H1 (cell line): ENCODE results near the gene TP53I11. TPM values are rescaled to one million over a fixed set of nuclear protein-coding genes. Genes with fewer than 3 reads are reported as not detected.
A peak's percentile ranks its signal among the peaks of the same experiment; 100 is the strongest.

ENCODE experiments used
- CTCF ChIA-PET: fragments of 300-600 bp; sonication (Branson Sonifier 250); formaldehyde crosslinking; loops from one replicate; lab custom pipeline; 2021; ENCODE audit not compliant: partially characterized antibody; lab: Charles Lee
- POLR2A ChIA-PET: fragments of 300-600 bp; sonication (Branson Sonifier 250); formaldehyde crosslinking; loops from one replicate; lab custom pipeline; 2021; ENCODE audit warnings: inconsistent platforms; ENCODE audit not compliant: partially characterized antibody; lab: Charles Lee
- DNase-seq, 2 experiments: peaks; one replicate each; pipeline versions ENCODE4 v3.0.0 to v3.0.0-alpha.2; 2010 to 2022; ENCODE audit warnings: low spot score in 2 of 2, low read depth in 1 of 2, mixed read lengths in 1 of 2
- FAIRE-seq: peaks from 2 replicates; lab custom pipeline; 2011; peaks lifted over from hg19 to GRCh38; lab: Jason Lieb, UNC
- H2AFZ ChIP-seq: 2 replicates; pipeline ENCODE4 v1.8.1; 2012; ENCODE audit warnings: low read length, inconsistent platforms
- H2AK5ac ChIP-seq: 2 replicates; pipeline ENCODE4 v1.6.1; 2013; ENCODE audit warnings: low read depth, low read length
- H2BK120ac ChIP-seq: replicated peaks from 2 replicates; pipeline ENCODE3; 2013; ENCODE audit warnings: low read depth, low read length, inconsistent platforms
- H2BK12ac ChIP-seq: 2 replicates; pipeline ENCODE4 v1.6.1; 2013; ENCODE audit warnings: low read depth, low read length
- H2BK15ac ChIP-seq: 2 replicates; pipeline ENCODE4 v1.6.1; 2013; ENCODE audit warnings: low read length
- H2BK20ac ChIP-seq: 2 replicates; pipeline ENCODE4 v1.6.1; 2013; ENCODE audit warnings: low read length
- H2BK5ac ChIP-seq: 2 replicates; pipeline ENCODE4 v1.6.1; 2013; ENCODE audit warnings: low read depth, low read length
- H3K14ac ChIP-seq: 2 replicates; pipeline ENCODE4 v1.6.1; 2013; ENCODE audit warnings: inconsistent platforms; ENCODE audit not compliant: insufficient read length
- H3K18ac ChIP-seq: 2 replicates; pipeline ENCODE4 v1.6.1; 2013; ENCODE audit warnings: low read length; ENCODE audit errors: extremely low read depth
- H3K23ac ChIP-seq: 2 replicates; pipeline ENCODE4 v1.6.1; 2013; ENCODE audit warnings: inconsistent platforms; ENCODE audit not compliant: insufficient read length
- H3K23me2 ChIP-seq: 2 replicates; pipeline ENCODE4 v1.6.1; 2013; ENCODE audit warnings: low read depth, low read length
- H3K27ac ChIP-seq: 2 replicates; pipeline ENCODE4 v1.6.1; 2011; ENCODE audit warnings: low read depth, low read length, inconsistent platforms
- H3K27me3 ChIP-seq, 4 experiments: replicated peaks in 1 of 4; 1 replicate in 1 of 4; 2 replicates in 3 of 4; pipeline versions ENCODE4 v1.6.1 to v1.8.1; 2011 to 2013; ENCODE audit warnings: low read length in 3 of 4, mild to moderate bottlenecking in 3 of 4, inconsistent platforms in 2 of 4, mixed read lengths in 2 of 4, moderate library complexity in 1 of 4; ENCODE audit not compliant: control insufficient read depth in 3 of 4, insufficient read depth in 3 of 4; ENCODE audit errors: extremely low read depth in 1 of 4
- H3K36me3 ChIP-seq, 4 experiments: 2 replicates each; pipeline versions ENCODE4 v1.6.1 to v1.8.1; 2011 to 2013; ENCODE audit warnings: mild to moderate bottlenecking in 4 of 4, low read length in 3 of 4, moderate library complexity in 2 of 4, control low read depth in 1 of 4, inconsistent platforms in 1 of 4; ENCODE audit not compliant: insufficient read depth in 4 of 4, control insufficient read depth in 2 of 4
- H3K4ac ChIP-seq: replicated peaks from 2 replicates; pipeline ENCODE3; 2013; ENCODE audit warnings: low read length, low read depth, mixed read lengths, inconsistent platforms; ENCODE audit not compliant: insufficient read length
- H3K4me1 ChIP-seq, 4 experiments: replicated peaks in 1 of 4; 1 replicate in 1 of 4; 2 replicates in 3 of 4; pipeline versions ENCODE4 v1.6.1 to v1.8.1; 2011 to 2013; ENCODE audit warnings: low read length in 3 of 4, inconsistent platforms in 2 of 4, mixed read lengths in 1 of 4; ENCODE audit not compliant: insufficient read depth in 4 of 4, control insufficient read depth in 3 of 4
- H3K4me2 ChIP-seq, 2 experiments: 2 replicates each; pipeline versions ENCODE4 v1.6.1 to v1.8.1; 2011 to 2013; ENCODE audit warnings: low read depth in 2 of 2, low read length in 2 of 2, control low read depth in 1 of 2, inconsistent platforms in 1 of 2, mild to moderate bottlenecking in 1 of 2; ENCODE audit not compliant: insufficient read depth in 1 of 2
- H3K4me3 ChIP-seq, 4 experiments: fragments of 200-600, 300-600 bp in 1 of 4; sonication (generic), shearing (Covaris generic), sonication (Bioruptor Twin) in 1 of 4; 2 replicates each; pipeline versions ENCODE4 v1.5.1 to v1.8.1; 2011 to 2016; ENCODE audit warnings: low read length in 4 of 4, low read depth in 3 of 4, control low read depth in 2 of 4, inconsistent platforms in 2 of 4, mild to moderate bottlenecking in 2 of 4, mixed read lengths in 1 of 4, moderate library complexity in 1 of 4; ENCODE audit not compliant: insufficient read depth in 2 of 4; ENCODE audit errors: extremely low read depth in 1 of 4
- H3K56ac ChIP-seq: replicated peaks from 2 replicates; pipeline ENCODE3; 2013; ENCODE audit warnings: low read depth, mild to moderate bottlenecking, mixed read lengths, low read length, inconsistent platforms; ENCODE audit not compliant: insufficient read length
- H3K79me1 ChIP-seq: 2 replicates; pipeline ENCODE4 v1.6.1; 2013; ENCODE audit warnings: low read depth, low read length, control low read depth
- H3K79me2 ChIP-seq, 2 experiments: 2 replicates each; pipeline versions ENCODE4 v1.6.1 to v1.8.1; 2012 to 2013; ENCODE audit warnings: low read length in 2 of 2, mild to moderate bottlenecking in 2 of 2, inconsistent platforms in 1 of 2; ENCODE audit not compliant: insufficient read depth in 2 of 2, control insufficient read depth in 1 of 2
- H3K9ac ChIP-seq, 4 experiments: replicated peaks in 1 of 4; 1 replicate in 1 of 4; 2 replicates in 3 of 4; pipeline versions ENCODE4 v1.6.1 to v1.8.1; 2011 to 2013; ENCODE audit warnings: low read depth in 3 of 4, low read length in 3 of 4, control low read depth in 2 of 4, mild to moderate bottlenecking in 2 of 4, moderate library complexity in 2 of 4, inconsistent platforms in 1 of 4; ENCODE audit errors: extremely low read depth in 1 of 4
- H3K9me3 ChIP-seq, 2 experiments: 2 replicates each; pipeline versions ENCODE4 v1.6.1 to v1.8.1; 2012 to 2013; ENCODE audit warnings: mild to moderate bottlenecking in 2 of 2, moderate library complexity in 2 of 2, control low read depth in 1 of 2, inconsistent platforms in 1 of 2, low read depth in 1 of 2, low read length in 1 of 2, mixed read lengths in 1 of 2; ENCODE audit not compliant: insufficient read depth in 2 of 2
- H4K20me1 ChIP-seq, 2 experiments: replicated peaks in 1 of 2; 2 replicates each; pipeline versions ENCODE3 to v1.8.1; 2011 to 2013; ENCODE audit warnings: inconsistent platforms in 2 of 2, low read length in 2 of 2, mild to moderate bottlenecking in 1 of 2; ENCODE audit not compliant: insufficient read depth in 2 of 2, control insufficient read depth in 1 of 2
- H4K5ac ChIP-seq: 2 replicates; pipeline ENCODE4 v1.6.1; 2013; ENCODE audit warnings: low read length, low read depth, mixed read lengths, inconsistent platforms; ENCODE audit not compliant: insufficient read length
- H4K8ac ChIP-seq: 2 replicates; pipeline ENCODE4 v1.8.0; 2013; ENCODE audit warnings: mild to moderate bottlenecking, moderate library complexity, low read length, inconsistent platforms; ENCODE audit not compliant: insufficient read depth; ENCODE audit errors: extremely low read depth
- H4K91ac ChIP-seq: replicated peaks from 2 replicates; pipeline ENCODE3; 2013; ENCODE audit warnings: low read length, mixed read lengths, inconsistent platforms; ENCODE audit not compliant: insufficient read length
- JUN ChIP-seq: IDR thresholded peaks from 2 replicates; pipeline ENCODE4 v1.6.1; 2011; ENCODE audit warnings: low read depth, mild to moderate bottlenecking, improper control_type of control experiment, low read length
- KDM4A ChIP-seq: IDR thresholded peaks from one replicate; pipeline ENCODE4 v1.7.1; 2012; ENCODE audit warnings: low read depth, mild to moderate bottlenecking, moderate library complexity, low read length, inconsistent platforms; ENCODE audit not compliant: severe bottlenecking
- KDM5A ChIP-seq: fragments of 200-600 bp; IDR thresholded peaks from 2 replicates; pipeline ENCODE4 v1.7.1; 2012; ENCODE audit warnings: mild to moderate bottlenecking, low read length, inconsistent platforms, mixed read lengths
- SP1 ChIP-seq: IDR thresholded peaks from 2 replicates; pipeline ENCODE4 v1.6.1; 2011; ENCODE audit warnings: low read depth, low read length
- TAF7 ChIP-seq: optimal IDR thresholded peaks from 2 replicates; pipeline ENCODE3; 2011; ENCODE audit warnings: low read depth, mild to moderate bottlenecking, inconsistent platforms, low read length, moderate library complexity, borderline replicate concordance
- ZNF274 ChIP-seq: IDR thresholded peaks from 2 replicates; pipeline ENCODE4 v1.7.0; 2012; ENCODE audit warnings: low read length, borderline replicate concordance; ENCODE audit errors: extremely low read depth
- WGBS, 2 experiments: shearing (Covaris generic) in 1 of 2; methylation state at CpG; one replicate each; pipeline versions ENCODE4 v1.1.6 to v1.1.7; 2013 to 2015; ENCODE audit warnings: low lambda C conversion rate in 2 of 2, mixed read lengths in 2 of 2, inconsistent platforms in 1 of 2, low coverage in 1 of 2, missing lambda C conversion rate in 1 of 2; ENCODE audit not compliant: insufficient replicate concordance in 2 of 2, insufficient coverage in 1 of 2, insufficient read length in 1 of 2; ENCODE audit errors: extremely low coverage in 1 of 2, missing lambda C conversion rate in 1 of 2; 5-methylcytosine and 5-hydroxymethylcytosine counted together
- polyA plus RNA-seq, 7 experiments: library from polyadenylated mRNA; depleted of rRNA in 3 of 7; stranded (reverse) in 5 of 7; unstranded in 2 of 7; fragments of >200 nt in 5 of 7; fragments of 200-250 nt in 2 of 7; gene quantifications; 1 replicate in 5 of 7; 2 replicates in 1 of 7; 4 replicates in 1 of 7; pipeline versions ENCODE4 v1.2.1 to v1.2.3, GENCODE V29; 2011 to 2013; ENCODE audit warnings: missing spikeins in 2 of 7, mixed read lengths in 2 of 7
- total RNA-seq: library from RNA; stranded (reverse); fragmentation: NEBNext Ultra II Directional; extraction: Animal tissue kit (Norgen Biotek cat#: 25700); gene quantifications from 2 replicates; pipeline ENCODE4 v1.2.1, GENCODE V29; 2021

TP53I11 gene
- total and polyA plus RNA-seq, 2 of the 8 experiments (the other 6 are each of a cell fraction or from before 2014, with no cell fraction given) = 34.0 to 46.3 TPM

DNA sequence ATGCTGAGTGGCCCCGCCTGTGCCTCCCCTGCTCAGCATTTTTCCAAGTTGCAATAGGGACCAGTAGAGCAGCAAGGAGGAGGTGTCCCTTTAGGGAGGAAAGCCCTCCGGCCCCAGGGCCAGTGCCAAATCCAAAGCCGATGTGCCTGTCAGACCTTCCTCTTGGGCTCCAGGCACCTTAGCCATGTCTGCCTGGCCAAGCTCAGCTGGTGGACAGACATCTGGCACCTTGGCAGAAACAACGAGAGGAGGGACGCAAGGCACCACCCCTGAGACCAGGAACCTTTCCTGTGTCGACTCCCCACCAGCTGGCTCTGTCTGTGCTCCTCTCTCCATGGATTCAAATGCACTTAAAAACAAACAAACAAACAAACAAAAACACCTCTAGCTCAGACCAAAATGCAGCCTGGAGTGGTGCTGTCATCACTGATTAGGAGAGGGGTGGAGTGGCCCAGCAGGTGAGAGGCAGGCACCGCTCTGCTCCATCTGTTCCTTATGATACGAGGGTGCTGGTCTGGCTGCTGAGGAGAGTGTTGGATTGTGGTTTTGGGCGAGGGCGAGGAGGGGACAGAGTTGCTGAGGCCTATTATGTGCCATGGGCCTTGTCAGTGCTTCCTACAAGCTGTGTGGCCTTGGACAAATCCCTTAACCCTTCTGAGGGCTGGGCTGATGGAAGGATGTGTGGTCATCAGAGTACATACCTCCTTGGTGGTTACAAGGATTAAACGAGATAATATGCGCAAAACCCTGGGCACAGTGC is 46.2 kb downstream of the TP53I11 start:
- H3K9ac ChIP-seq = no peak overlapping the region
- no peak overlapping the region for H3K23ac ChIP-seq
- H3K27me3 ChIP-seq = 0 out of 7 replicates have a peak, but pooled peaks cover 0 to 3% (median 0%) of the 10 kb centered on the region in 4 experiments
- peak overlapping the region; percentile 83; the same call in 1 of the 2 replicates for H3K18ac ChIP-seq
- no peak overlapping the region for H2BK120ac ChIP-seq
- ChIA-PET POLR2A (no interaction called here), CTCF (interaction anchor here (0.6 to 1.8 kb wide), 9 partner anchors 11 to 467 kb away, joined by 3 to 6 read pairs (median 3); no protein-coding TSS in a partner anchor)
- no peak overlapping the region for H3K14ac ChIP-seq
- 85% methylated on average over 11 of the region's 12 CpGs; no CpG with 5 or more reads in 1 of the 2 experiments for WGBS, 2 experiments
- no peak overlapping the region for H3K56ac ChIP-seq
- H2AFZ ChIP-seq = no peak overlapping the region
- no peak overlapping the region for H3K4me2 ChIP-seq
- no peak overlapping the region for H3K4me3 ChIP-seq
- no peaks in the 10 kb centered on the region; a peak in 1 of 8 replicates for H3K36me3 ChIP-seq
- H4K91ac ChIP-seq = peak overlapping the region; percentile 75
- peaks cover 2 to 14% (median 7%) of the 10 kb centered on the region in 4 experiments for H3K4me1 ChIP-seq
- peak overlapping the region; percentile 80; the same call in 1 of the 2 replicates for H2BK20ac ChIP-seq
- no peak overlapping the region for H3K27ac ChIP-seq
- no peaks in the 10 kb centered on the region for H3K9me3 ChIP-seq
- peak overlapping the region; percentile 83; the same call in 1 of the 2 replicates for H2AK5ac ChIP-seq
- no peak overlapping the region for H4K5ac ChIP-seq
- peak overlapping the region; percentile 44; the same call in 1 of the 2 replicates for H2BK5ac ChIP-seq
- FAIRE-seq (no peak), DNase-seq (no peak)
- H3K23me2 ChIP-seq = no peaks in the 10 kb centered on the region
- no peaks in the 10 kb centered on the region for H3K79me2 ChIP-seq
- H2BK12ac ChIP-seq = peak overlapping the region; percentile 92; the same call in 1 of the 2 replicates
- no peak for TF ChIP-seq KDM5A
- no peak for TF ChIP-seq JUN
- TF ChIP-seq TAF7 = no peak
- TF ChIP-seq KDM4A = no peak
- TF ChIP-seq ZNF274 = no peak
- TF ChIP-seq SP1 = no peak
- H4K8ac ChIP-seq = no peak overlapping the region
- no peaks in the 10 kb centered on the region for H3K79me1 ChIP-seq
- H2BK15ac ChIP-seq = peak overlapping the region; percentile 92; the same call in 1 of the 2 replicates
- no peak overlapping the region for H3K4ac ChIP-seq
- no peaks in the 10 kb centered on the region for H4K20me1 ChIP-seq
